Stomach (tissue), 4 donors: ENCODE data around the gene LCN12.

Source experiments
- POLR2A ChIP-seq, 4 donors: fragments of 450-650 bp; IDR thresholded peaks; one replicate each; pipeline ENCODE4 v1.6.1; 2016; ENCODE audit warnings: antibody characterized with exemption in 4 of 4, control low read depth in 2 of 4, mild to moderate bottlenecking in 1 of 4, moderate library complexity in 1 of 4
- TF ChIP-seq, protein P1 (sequence below), 7 experiments: fragments of 450-650 bp in 4 of 7; fragments of 200-600 bp in 3 of 7; sonication (generic) in 3 of 7; IDR thresholded peaks; one replicate each; pipeline ENCODE4 v1.5.1; 2016 to 2019; ENCODE audit warnings: antibody characterized with exemption in 7 of 7, control low read depth in 2 of 7, mild to moderate bottlenecking in 1 of 7

DNA sequence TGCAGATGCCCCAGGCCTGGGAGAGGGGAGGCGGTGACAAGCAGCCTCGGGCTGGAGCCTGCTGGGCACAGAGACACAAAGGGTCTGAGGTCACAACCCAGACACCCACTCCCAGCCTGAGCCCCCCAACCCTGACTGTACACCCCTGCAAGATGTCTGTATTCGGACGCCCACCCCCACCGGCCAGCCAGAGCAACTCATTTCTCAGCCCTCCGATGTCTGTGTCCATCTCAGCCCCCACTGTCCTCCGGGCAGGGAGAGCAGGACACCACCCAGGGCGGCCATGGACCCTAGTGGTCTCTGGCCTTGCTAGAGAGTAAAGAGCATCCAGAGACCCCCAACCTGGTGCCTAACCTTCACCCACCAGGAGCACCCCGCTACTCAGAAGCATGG is 3.9 kb downstream of the LCN12 start:
- TF ChIP-seq, protein P1, sequence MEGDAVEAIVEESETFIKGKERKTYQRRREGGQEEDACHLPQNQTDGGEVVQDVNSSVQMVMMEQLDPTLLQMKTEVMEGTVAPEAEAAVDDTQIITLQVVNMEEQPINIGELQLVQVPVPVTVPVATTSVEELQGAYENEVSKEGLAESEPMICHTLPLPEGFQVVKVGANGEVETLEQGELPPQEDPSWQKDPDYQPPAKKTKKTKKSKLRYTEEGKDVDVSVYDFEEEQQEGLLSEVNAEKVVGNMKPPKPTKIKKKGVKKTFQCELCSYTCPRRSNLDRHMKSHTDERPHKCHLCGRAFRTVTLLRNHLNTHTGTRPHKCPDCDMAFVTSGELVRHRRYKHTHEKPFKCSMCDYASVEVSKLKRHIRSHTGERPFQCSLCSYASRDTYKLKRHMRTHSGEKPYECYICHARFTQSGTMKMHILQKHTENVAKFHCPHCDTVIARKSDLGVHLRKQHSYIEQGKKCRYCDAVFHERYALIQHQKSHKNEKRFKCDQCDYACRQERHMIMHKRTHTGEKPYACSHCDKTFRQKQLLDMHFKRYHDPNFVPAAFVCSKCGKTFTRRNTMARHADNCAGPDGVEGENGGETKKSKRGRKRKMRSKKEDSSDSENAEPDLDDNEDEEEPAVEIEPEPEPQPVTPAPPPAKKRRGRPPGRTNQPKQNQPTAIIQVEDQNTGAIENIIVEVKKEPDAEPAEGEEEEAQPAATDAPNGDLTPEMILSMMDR (IDR thresholded peaks at IDR 0.05): no peak
- no peak for TF ChIP-seq POLR2A (IDR thresholded peaks at IDR 0.05)
